ENCODE results near the gene CTDSPL2. TPM values are rescaled to one million over a fixed set of nuclear protein-coding genes. Genes with fewer than 3 reads are reported as not detected.
A peak's percentile ranks its signal among the peaks of the same experiment; 100 is the strongest.

Gene CTDSPL2
- total and polyA plus RNA-seq, 2 experiments from 2014 or later = 21.1 to 48.2 TPM

- in situ Hi-C loops (cut with MboI) = no loop called here
- H3K36me3 ChIP-seq (ENCODE audit: low read depth) = no peaks in the 10 kb centered on the region; the same call in 1 of the 2 replicates
- no peak overlapping the region for H3K27ac ChIP-seq
- no peaks in the 10 kb centered on the region for H3K9me2 ChIP-seq (ENCODE audit: insufficient read depth)
- no peak overlapping the region for H2AFZ ChIP-seq
- peak overlapping the region; percentile 93; the same call in 1 of the 2 replicates for H3K4me3 ChIP-seq
- H4K20me1 ChIP-seq (ENCODE audit: insufficient read depth) = no peaks in the 10 kb centered on the region
- H3K9me3 ChIP-seq (ENCODE audit: low read depth) = no peaks in the 10 kb centered on the region
- H3K4me2 ChIP-seq (ENCODE audit: unreplicated experiment) = peak overlapping the region; percentile 99
- H3K27me3 ChIP-seq (replicated peaks; ENCODE audit: insufficient read depth) = no peaks in the 10 kb centered on the region
- peaks cover 46% of the 10 kb centered on the region for H3K79me2 ChIP-seq (ENCODE audit: insufficient read depth)
- DNase-seq = no peak
- peaks cover 21% of the 10 kb centered on the region for H3F3A ChIP-seq (ENCODE audit: insufficient read depth)
- H3K9ac ChIP-seq = no peak overlapping the region
- WGBS, 2 experiments (ENCODE audit: low coverage in 1 of 2, low lambda C conversion rate in 2 of 2, missing lambda C conversion rate in 2 of 2) = 97 to 98% methylated on average over 8 of the region's 8 CpGs
- peaks cover 20% of the 10 kb centered on the region for H3K4me1 ChIP-seq (ENCODE audit: insufficient read depth)
- TF ChIP-seq EZH2phosphoT487 (IDR thresholded peaks at IDR 0.05; ENCODE audit: insufficient read depth, low read depth) (no peak), EZH2 (IDR thresholded peaks at IDR 0.05; ENCODE audit: insufficient read depth, poor library complexity, severe bottlenecking) (no peak)
These were observed 107.7 kb downstream of the CTDSPL2 start for GRCh38 chr15:44535092-44535491.

- no peaks in the 10 kb centered on the region for H3K27me3 ChIP-seq (replicated peaks; ENCODE audit: insufficient read depth)
- H3K4me1 ChIP-seq (ENCODE audit: insufficient read depth) = peaks cover 22% of the 10 kb centered on the region
- no peaks in the 10 kb centered on the region; the same call in none of the 2 replicates for H3K36me3 ChIP-seq (ENCODE audit: low read depth)
- no peaks in the 10 kb centered on the region for H4K20me1 ChIP-seq (ENCODE audit: insufficient read depth)
- peak overlapping the region; percentile 93 for H3K4me3 ChIP-seq
- peak overlapping the region; percentile 91 for H3K27ac ChIP-seq
- TF ChIP-seq EZH2phosphoT487 (IDR thresholded peaks at IDR 0.05; ENCODE audit: insufficient read depth, low read depth) (no peak), EZH2 (IDR thresholded peaks at IDR 0.05; ENCODE audit: insufficient read depth, poor library complexity, severe bottlenecking) (no peak)
- H3K79me2 ChIP-seq (ENCODE audit: insufficient read depth) = peaks cover 52% of the 10 kb centered on the region
- H3K9ac ChIP-seq = peak overlapping the region; percentile 89
- no peaks in the 10 kb centered on the region for H3K9me3 ChIP-seq (ENCODE audit: low read depth)
- peaks cover 21% of the 10 kb centered on the region for H3F3A ChIP-seq (ENCODE audit: insufficient read depth)
- in situ Hi-C loops (cut with MboI) = no loop called here
- H2AFZ ChIP-seq = peak overlapping the region; percentile 88
- H3K9me2 ChIP-seq (ENCODE audit: insufficient read depth) = no peaks in the 10 kb centered on the region
- no peak for DNase-seq
- WGBS, 2 experiments (ENCODE audit: low coverage in 1 of 2, low lambda C conversion rate in 2 of 2, missing lambda C conversion rate in 2 of 2) = 60 to 64% methylated on average over 32 to 36 of the region's 36 CpGs
- H3K4me2 ChIP-seq (ENCODE audit: unreplicated experiment) = peak overlapping the region; percentile 99
These were observed 108.3 kb downstream of the CTDSPL2 start for GRCh38 chr15:44535523-44536301.

GRCh38 chr15:44536302-44536961, 109.0 kb downstream of the CTDSPL2 start:
- peaks cover 29% of the 10 kb centered on the region for H3K4me1 ChIP-seq (ENCODE audit: insufficient read depth)
- no peaks in the 10 kb centered on the region for H3K27me3 ChIP-seq (replicated peaks; ENCODE audit: insufficient read depth)
- no peaks in the 10 kb centered on the region for H3K9me3 ChIP-seq (ENCODE audit: low read depth)
- in situ Hi-C loops (cut with MboI) = no loop called here
- peak overlapping the region; percentile 93 for H3K4me3 ChIP-seq
- peak overlapping the region; percentile 89 for H3K9ac ChIP-seq
- peaks cover 59% of the 10 kb centered on the region for H3K79me2 ChIP-seq (ENCODE audit: insufficient read depth)
- WGBS, 2 experiments (ENCODE audit: low coverage in 1 of 2, low lambda C conversion rate in 2 of 2, missing lambda C conversion rate in 2 of 2) = 0 to 3% methylated on average over 35 to 45 of the region's 47 CpGs
- H3K9me2 ChIP-seq (ENCODE audit: insufficient read depth) = no peaks in the 10 kb centered on the region
- peaks cover 27% of the 10 kb centered on the region for H3F3A ChIP-seq (ENCODE audit: insufficient read depth)
- peak; percentile 94 for DNase-seq
- peak overlapping the region; percentile 99 for H3K4me2 ChIP-seq (ENCODE audit: unreplicated experiment)
- H3K27ac ChIP-seq = peak overlapping the region; percentile 91
- TF ChIP-seq EZH2phosphoT487 (IDR thresholded peaks at IDR 0.05; ENCODE audit: insufficient read depth, low read depth) = no peak
- TF ChIP-seq EZH2 (IDR thresholded peaks at IDR 0.05; ENCODE audit: insufficient read depth, poor library complexity, severe bottlenecking) = no peak
- H3K36me3 ChIP-seq (ENCODE audit: low read depth) = no peaks in the 10 kb centered on the region; the same call in none of the 2 replicates
- no peaks in the 10 kb centered on the region for H4K20me1 ChIP-seq (ENCODE audit: insufficient read depth)
- peak overlapping the region; percentile 88 for H2AFZ ChIP-seq

GRCh38 chr15:44536962-44537734, 109.7 kb downstream of the CTDSPL2 start, which contains the start of gene EIF3J:
Gene EIF3J, plus strand, starts transcription at chr15:44537147. Its CDS starts 48 bp downstream, at chr15:44537195.
- H2AFZ ChIP-seq = peak within 1 kb of the TSS; percentile 88
- no peaks in the 10 kb centered on the region for H3K27me3 ChIP-seq (replicated peaks; ENCODE audit: insufficient read depth)
- H3K4me1 ChIP-seq (ENCODE audit: insufficient read depth) = peaks cover 36% of the 10 kb centered on the region
- 1% methylated on average over 77 to 84 of the region's 97 CpGs for WGBS, 2 experiments (ENCODE audit: low coverage in 1 of 2, low lambda C conversion rate in 2 of 2, missing lambda C conversion rate in 2 of 2)
- peak; percentile 100 for DNase-seq
- peak within 1 kb of the TSS; percentile 95 for H3K9ac ChIP-seq
- H3K4me2 ChIP-seq (ENCODE audit: unreplicated experiment) = peak within 1 kb of the TSS; percentile 99
- TF ChIP-seq EZH2phosphoT487 (IDR thresholded peaks at IDR 0.05; ENCODE audit: insufficient read depth, low read depth) (no peak), EZH2 (IDR thresholded peaks at IDR 0.05; ENCODE audit: insufficient read depth, poor library complexity, severe bottlenecking) (no peak)
- no peaks in the 10 kb centered on the region; the same call in none of the 2 replicates for H3K36me3 ChIP-seq (ENCODE audit: low read depth)
- H3K27ac ChIP-seq = peak within 1 kb of the TSS; percentile 95
- in situ Hi-C loops (cut with MboI) = no loop called here
- no peaks in the 10 kb centered on the region for H3K9me2 ChIP-seq (ENCODE audit: insufficient read depth)
- peak within 1 kb of the TSS; percentile 93 for H3K4me3 ChIP-seq
- H3K79me2 ChIP-seq (ENCODE audit: insufficient read depth) = peaks cover 66% of the 10 kb centered on the region
- H3F3A ChIP-seq (ENCODE audit: insufficient read depth) = peaks cover 35% of the 10 kb centered on the region
- no peaks in the 10 kb centered on the region for H4K20me1 ChIP-seq (ENCODE audit: insufficient read depth)
- H3K9me3 ChIP-seq (ENCODE audit: low read depth) = no peaks in the 10 kb centered on the region
